ENCODE data around the gene MDM2. TPM values are rescaled to one million over a fixed set of nuclear protein-coding genes. Genes with fewer than 3 reads are reported as not detected.
A peak's percentile ranks its signal among the peaks of the same experiment; 100 is the strongest.

The MDM2 gene
- total and polyA plus RNA-seq, 9 of the 15 experiments (the other 6 are each of a cell fraction or from before 2014, with no cell fraction given): 13.6 to 100 (median 49.0) TPM

DNA sequence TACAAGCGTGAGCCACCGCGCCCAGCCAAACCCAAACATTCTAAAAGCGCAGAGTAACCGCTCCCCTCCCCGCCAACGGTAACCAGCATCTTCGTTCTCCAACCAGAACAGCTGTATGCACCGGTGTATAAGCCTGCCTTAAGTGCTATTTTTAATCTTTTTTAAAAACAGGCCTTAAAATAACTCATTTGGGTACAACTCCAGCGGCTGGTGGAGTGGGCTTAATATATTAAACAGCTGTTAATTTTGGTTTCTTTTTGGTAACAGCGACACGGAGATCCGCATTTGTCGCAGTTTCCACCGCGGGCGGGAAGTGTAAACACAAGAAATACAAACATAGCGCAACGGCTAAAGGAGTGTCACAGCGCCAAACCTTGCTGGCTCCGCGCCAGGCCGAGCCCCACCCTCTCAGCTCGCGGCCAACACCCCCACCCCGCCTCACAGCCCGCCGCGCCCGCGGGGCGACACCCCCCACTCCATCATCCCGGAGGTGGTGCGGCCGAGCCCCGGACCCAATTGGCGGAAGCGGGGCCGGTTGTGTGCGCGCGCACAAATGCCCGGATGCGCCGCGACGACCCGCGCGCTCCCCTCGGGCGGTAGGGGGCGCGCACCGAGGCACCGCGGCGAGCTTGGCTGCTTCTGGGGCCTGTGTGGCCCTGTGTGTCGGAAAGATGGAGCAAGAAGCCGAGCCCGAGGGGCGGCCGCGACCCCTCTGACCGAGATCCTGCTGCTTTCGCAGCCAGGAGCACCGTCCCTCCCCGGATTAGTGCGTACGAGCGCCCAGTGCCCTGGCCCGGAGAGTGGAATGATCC lies at the start of gene MDM2 (continued):
- TF ChIP-seq FOXA1 (IDR thresholded peaks at IDR 0.05; ENCODE audit: borderline replicate concordance) (no peak), SMARCE1 (IDR thresholded peaks at IDR 0.05) (peak; percentile 32; the same call in 1 of the 2 replicates), ELF2 (CRISPR knock-in tag; IDR thresholded peaks at IDR 0.05) (no peak), YBX1 (IDR thresholded peaks at IDR 0.05) (no peak), ZFP1 (CRISPR knock-in tag; IDR thresholded peaks at IDR 0.05) (no peak), SMC3 (conservative IDR thresholded peaks at IDR 0.05; ENCODE audit: insufficient read depth, low read depth, low read length) (peak; percentile 31; the same call in 1 of the 2 replicates), KDM5B (IDR thresholded peaks at IDR 0.05; ENCODE audit: insufficient replicate concordance, low read depth, low read length) (peak; percentile 82), ZFPM2 (CRISPR knock-in tag; IDR thresholded peaks at IDR 0.05) (no peak), SP2 (IDR thresholded peaks at IDR 0.05; ENCODE audit: extremely low read depth, low read depth, low read length, poor library complexity, severe bottlenecking) (no peak), FOXP1 (CRISPR knock-in tag; IDR thresholded peaks at IDR 0.05) (0 out of 2 replicates have a peak, but pooled peaks have one; percentile 68), ZSCAN32 (CRISPR knock-in tag; IDR thresholded peaks at IDR 0.05) (no peak), TFAM (CRISPR knock-in tag; conservative IDR thresholded peaks at IDR 0.05) (no peak), ZC3H8 (IDR thresholded peaks at IDR 0.05) (no peak)
- TF ChIP-seq, protein P1, sequence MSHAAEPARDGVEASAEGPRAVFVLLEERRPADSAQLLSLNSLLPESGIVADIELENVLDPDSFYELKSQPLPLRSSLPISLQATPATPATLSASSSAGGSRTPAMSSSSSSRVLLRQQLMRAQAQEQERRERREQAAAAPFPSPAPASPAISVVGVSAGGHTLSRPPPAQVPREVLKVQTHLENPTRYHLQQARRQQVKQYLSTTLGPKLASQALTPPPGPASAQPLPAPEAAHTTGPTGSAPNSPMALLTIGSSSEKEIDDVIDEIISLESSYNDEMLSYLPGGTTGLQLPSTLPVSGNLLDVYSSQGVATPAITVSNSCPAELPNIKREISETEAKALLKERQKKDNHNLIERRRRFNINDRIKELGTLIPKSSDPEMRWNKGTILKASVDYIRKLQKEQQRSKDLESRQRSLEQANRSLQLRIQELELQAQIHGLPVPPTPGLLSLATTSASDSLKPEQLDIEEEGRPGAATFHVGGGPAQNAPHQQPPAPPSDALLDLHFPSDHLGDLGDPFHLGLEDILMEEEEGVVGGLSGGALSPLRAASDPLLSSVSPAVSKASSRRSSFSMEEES (CRISPR knock-in tag; IDR thresholded peaks at IDR 0.05): no peak
- TF ChIP-seq, protein P2, sequence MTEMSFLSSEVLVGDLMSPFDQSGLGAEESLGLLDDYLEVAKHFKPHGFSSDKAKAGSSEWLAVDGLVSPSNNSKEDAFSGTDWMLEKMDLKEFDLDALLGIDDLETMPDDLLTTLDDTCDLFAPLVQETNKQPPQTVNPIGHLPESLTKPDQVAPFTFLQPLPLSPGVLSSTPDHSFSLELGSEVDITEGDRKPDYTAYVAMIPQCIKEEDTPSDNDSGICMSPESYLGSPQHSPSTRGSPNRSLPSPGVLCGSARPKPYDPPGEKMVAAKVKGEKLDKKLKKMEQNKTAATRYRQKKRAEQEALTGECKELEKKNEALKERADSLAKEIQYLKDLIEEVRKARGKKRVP (CRISPR knock-in tag; IDR thresholded peaks at IDR 0.05): no peak
- TF ChIP-seq, protein P3, sequence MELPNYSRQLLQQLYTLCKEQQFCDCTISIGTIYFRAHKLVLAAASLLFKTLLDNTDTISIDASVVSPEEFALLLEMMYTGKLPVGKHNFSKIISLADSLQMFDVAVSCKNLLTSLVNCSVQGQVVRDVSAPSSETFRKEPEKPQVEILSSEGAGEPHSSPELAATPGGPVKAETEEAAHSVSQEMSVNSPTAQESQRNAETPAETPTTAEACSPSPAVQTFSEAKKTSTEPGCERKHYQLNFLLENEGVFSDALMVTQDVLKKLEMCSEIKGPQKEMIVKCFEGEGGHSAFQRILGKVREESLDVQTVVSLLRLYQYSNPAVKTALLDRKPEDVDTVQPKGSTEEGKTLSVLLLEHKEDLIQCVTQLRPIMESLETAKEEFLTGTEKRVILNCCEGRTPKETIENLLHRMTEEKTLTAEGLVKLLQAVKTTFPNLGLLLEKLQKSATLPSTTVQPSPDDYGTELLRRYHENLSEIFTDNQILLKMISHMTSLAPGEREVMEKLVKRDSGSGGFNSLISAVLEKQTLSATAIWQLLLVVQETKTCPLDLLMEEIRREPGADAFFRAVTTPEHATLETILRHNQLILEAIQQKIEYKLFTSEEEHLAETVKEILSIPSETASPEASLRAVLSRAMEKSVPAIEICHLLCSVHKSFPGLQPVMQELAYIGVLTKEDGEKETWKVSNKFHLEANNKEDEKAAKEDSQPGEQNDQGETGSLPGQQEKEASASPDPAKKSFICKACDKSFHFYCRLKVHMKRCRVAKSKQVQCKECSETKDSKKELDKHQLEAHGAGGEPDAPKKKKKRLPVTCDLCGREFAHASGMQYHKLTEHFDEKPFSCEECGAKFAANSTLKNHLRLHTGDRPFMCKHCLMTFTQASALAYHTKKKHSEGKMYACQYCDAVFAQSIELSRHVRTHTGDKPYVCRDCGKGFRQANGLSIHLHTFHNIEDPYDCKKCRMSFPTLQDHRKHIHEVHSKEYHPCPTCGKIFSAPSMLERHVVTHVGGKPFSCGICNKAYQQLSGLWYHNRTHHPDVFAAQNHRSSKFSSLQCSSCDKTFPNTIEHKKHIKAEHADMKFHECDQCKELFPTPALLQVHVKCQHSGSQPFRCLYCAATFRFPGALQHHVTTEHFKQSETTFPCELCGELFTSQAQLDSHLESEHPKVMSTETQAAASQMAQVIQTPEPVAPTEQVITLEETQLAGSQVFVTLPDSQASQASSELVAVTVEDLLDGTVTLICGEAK (IDR thresholded peaks at IDR 0.05): peak; percentile 61; the same call in 1 of the 2 replicates
- TF ChIP-seq, protein P3 (CRISPR knock-in tag; IDR thresholded peaks at IDR 0.05): no peak

All from K562 (cell line).